ENCODE measurements around the gene NGEF.

NGEF gene

GRCh38 chr2:233047206-233047605, 34.1 kb upstream of the NGEF start:
- DNase-seq = no peak

- DNase-seq = no peak
Measured at GRCh38 chr2:233044974-233045605, 32.0 kb upstream of the NGEF start.

GRCh38 chr2:233042549-233042948, 29.5 kb upstream of the NGEF start:
- no peak for DNase-seq

- no peak for DNase-seq
Measured at GRCh38 chr2:233041722-233042323, 28.8 kb upstream of the NGEF start.

- no peak for DNase-seq
Measured at GRCh38 chr2:233040571-233040970, 27.5 kb upstream of the NGEF start.

GRCh38 chr2:233039846-233040530, 26.9 kb upstream of the NGEF start:
- DNase-seq = no peak

GRCh38 chr2:233039212-233039845, 26.3 kb upstream of the NGEF start:
- DNase-seq = no peak

- no peak for DNase-seq
Measured at GRCh38 chr2:233037078-233037477, 24.0 kb upstream of the NGEF start.

GRCh38 chr2:233036162-233036838, 23.2 kb upstream of the NGEF start:
- DNase-seq = no peak

- DNase-seq = no peak
Measured at GRCh38 chr2:233035426-233036161, 22.5 kb upstream of the NGEF start.

GRCh38 chr2:233034091-233034882, 21.2 kb upstream of the NGEF start:
- no peak for DNase-seq

- DNase-seq = no peak
Measured at GRCh38 chr2:233033672-233034071, 20.6 kb upstream of the NGEF start.

GRCh38 chr2:233032551-233033320, 19.7 kb upstream of the NGEF start, which contains the start of gene NEU2:
NEU2 (plus strand) TSS chr2:233032672; CDS start chr2:233032672, 0 bp downstream.
- no peak for DNase-seq

GRCh38 chr2:233031556-233032500, 18.8 kb upstream of the NGEF start:
- DNase-seq = no peak

GRCh38 chr2:233029321-233029720, 16.3 kb upstream of the NGEF start:
- no peak for DNase-seq

GRCh38 chr2:233026198-233026813, 13.2 kb upstream of the NGEF start:
- no peak for DNase-seq

- DNase-seq = no peak
Measured at GRCh38 chr2:233025706-233026105, 12.7 kb upstream of the NGEF start.

All from amygdala (tissue), 56 donors.